ENCODE results near the gene AKR1B1. TPM values are rescaled to one million over a fixed set of nuclear protein-coding genes. Genes with fewer than 3 reads are reported as not detected.

Gene AKR1B1
- total RNA-seq (ENCODE audit: unreplicated experiment), result 99.6 TPM
- long read RNA-seq, transcript AKR1B1-201 (10 exons, 1,409 nt), result major isoform, 108 of 115 reads
- long read RNA-seq, partial matches to known transcripts, result 2 of 115 reads
- long read RNA-seq, other reads (novel, unspliced or antisense), result 4 of 115 reads

DNA sequence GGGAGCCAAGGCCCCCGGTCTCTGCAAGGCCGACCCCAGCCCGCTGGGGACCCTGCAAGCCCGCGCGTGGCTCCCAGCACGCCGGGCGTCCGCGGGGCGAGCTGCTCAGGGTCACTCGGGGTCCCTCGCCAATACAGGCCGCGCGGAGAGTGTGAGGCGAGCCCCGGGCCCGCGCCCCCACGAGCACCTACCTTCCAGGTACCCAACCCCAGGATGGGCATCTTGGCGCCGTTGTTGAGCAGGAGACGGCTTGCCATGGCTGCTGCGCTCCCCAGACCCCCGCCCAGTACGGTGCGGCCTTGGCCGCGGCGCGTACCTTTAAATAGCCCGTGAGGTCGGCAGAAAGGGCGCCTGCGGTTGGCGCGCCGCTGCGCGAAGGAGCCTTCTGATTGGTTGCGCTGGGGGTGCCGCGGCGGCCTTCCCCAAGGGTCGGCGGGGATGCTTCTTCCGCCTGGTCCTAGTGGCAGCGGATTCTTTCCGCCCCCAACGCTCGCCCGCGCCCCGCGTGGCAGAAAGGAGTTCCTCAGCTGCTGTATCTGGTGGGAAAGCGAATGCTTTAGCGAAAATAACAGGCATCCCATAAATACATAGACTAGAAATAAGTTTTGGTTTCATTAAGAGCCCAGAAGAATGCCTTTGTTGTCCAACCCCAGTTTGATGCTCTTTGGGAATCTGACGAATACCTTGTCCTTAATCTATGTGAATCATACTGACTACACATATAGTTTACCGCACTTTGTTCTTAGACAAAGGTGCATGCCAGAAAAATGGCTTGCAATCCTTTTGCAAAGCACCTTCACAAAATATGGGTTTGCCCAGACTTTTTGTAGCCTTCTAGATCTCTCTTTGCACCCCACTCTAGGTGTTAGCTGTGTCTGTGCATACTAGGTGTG lies at the start of gene AKR1B1:
Gene AKR1B1, minus strand, starts transcription at position 295 of the 893 bp plus-strand sequence. Its CDS starts 38 bp downstream, at position 257.
- H3K4me1 Mint-ChIP-seq (ENCODE audit: low read depth, unreplicated experiment), result peaks cover 6% of the 10 kb centered on the region
- TF ChIP-seq, protein P1, sequence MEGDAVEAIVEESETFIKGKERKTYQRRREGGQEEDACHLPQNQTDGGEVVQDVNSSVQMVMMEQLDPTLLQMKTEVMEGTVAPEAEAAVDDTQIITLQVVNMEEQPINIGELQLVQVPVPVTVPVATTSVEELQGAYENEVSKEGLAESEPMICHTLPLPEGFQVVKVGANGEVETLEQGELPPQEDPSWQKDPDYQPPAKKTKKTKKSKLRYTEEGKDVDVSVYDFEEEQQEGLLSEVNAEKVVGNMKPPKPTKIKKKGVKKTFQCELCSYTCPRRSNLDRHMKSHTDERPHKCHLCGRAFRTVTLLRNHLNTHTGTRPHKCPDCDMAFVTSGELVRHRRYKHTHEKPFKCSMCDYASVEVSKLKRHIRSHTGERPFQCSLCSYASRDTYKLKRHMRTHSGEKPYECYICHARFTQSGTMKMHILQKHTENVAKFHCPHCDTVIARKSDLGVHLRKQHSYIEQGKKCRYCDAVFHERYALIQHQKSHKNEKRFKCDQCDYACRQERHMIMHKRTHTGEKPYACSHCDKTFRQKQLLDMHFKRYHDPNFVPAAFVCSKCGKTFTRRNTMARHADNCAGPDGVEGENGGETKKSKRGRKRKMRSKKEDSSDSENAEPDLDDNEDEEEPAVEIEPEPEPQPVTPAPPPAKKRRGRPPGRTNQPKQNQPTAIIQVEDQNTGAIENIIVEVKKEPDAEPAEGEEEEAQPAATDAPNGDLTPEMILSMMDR (IDR thresholded peaks at IDR 0.05; ENCODE audit: partially characterized antibody, unreplicated experiment), result peak; percentile 27
- DNase-seq, result peak; percentile 96
- peak within 1 kb of the TSS; percentile 9 for H3K27ac Mint-ChIP-seq (ENCODE audit: unreplicated experiment)
- H3K36me3 Mint-ChIP-seq (ENCODE audit: unreplicated experiment), result peaks cover 2% of the 10 kb centered on the region
- H3K4me3 Mint-ChIP-seq (ENCODE audit: unreplicated experiment), result peak within 1 kb of the TSS; percentile 86
- H3K27me3 Mint-ChIP-seq (ENCODE audit: unreplicated experiment), result no peaks in the 10 kb centered on the region
- peaks cover 5% of the 10 kb centered on the region for H3K9me3 Mint-ChIP-seq (ENCODE audit: unreplicated experiment)

DNA sequence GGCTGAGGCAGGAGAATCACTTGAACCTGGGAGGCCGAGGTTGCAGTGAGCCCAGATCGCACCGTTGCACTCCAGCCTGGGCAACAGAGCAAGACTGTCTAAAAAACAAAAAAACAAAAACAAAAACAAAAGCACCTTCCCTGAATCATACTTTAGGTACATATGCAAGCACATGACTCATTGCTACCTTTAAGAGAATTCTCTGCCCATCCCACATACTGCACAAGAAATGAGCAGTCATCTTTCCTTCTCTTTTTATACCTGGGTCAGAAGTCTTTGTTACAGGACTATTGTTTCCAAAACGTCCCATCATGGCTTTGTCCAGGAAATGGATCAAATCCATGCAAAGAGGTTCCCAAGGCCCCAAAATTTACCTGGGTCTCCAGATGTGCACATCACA lies 47.0 kb upstream of the AKR1B1 start:
- H3K36me3 Mint-ChIP-seq (ENCODE audit: unreplicated experiment), result no peaks in the 10 kb centered on the region
- no peak for DNase-seq
- no peak overlapping the region for H3K4me3 Mint-ChIP-seq (ENCODE audit: unreplicated experiment)
- no peak overlapping the region for H3K27ac Mint-ChIP-seq (ENCODE audit: unreplicated experiment)
- TF ChIP-seq, protein P1 (IDR thresholded peaks at IDR 0.05; ENCODE audit: partially characterized antibody, unreplicated experiment), result no peak
- H3K9me3 Mint-ChIP-seq (ENCODE audit: unreplicated experiment), result no peaks in the 10 kb centered on the region
- no peaks in the 10 kb centered on the region for H3K27me3 Mint-ChIP-seq (ENCODE audit: unreplicated experiment)
- no peaks in the 10 kb centered on the region for H3K4me1 Mint-ChIP-seq (ENCODE audit: low read depth, unreplicated experiment)

DNA sequence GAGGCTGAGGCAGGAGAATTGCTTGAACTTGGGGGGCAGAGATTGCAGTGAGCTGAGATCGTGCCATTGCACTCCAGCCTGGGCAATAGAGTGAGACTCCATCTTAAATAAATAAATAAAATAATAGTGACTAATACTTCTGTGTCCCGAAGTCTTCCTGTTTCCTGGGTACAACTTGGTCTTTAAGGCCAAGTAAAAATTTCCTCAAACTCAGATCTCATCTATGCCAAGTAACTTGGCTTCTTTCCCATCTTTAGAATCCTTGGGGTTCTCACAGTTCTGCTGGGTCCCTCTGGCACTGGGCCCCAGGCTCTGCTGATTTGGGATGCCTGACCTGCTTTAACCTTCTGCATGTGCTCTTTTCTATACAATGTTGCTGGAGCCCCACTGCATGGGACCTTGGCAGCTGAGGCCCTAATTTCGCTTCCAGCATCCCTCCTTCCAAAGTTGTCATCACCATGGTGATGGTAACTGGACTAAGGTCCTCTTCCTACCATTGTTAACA lies 45.8 kb upstream of the AKR1B1 start:
- TF ChIP-seq, protein P1 (IDR thresholded peaks at IDR 0.05; ENCODE audit: partially characterized antibody, unreplicated experiment), result no peak
- Mint-ChIP-seq H3K36me3 (ENCODE audit: unreplicated experiment) (no peaks in the 10 kb centered on the region), H3K27me3 (ENCODE audit: unreplicated experiment) (no peaks in the 10 kb centered on the region), H3K4me1 (ENCODE audit: low read depth, unreplicated experiment) (no peaks in the 10 kb centered on the region), H3K4me3 (ENCODE audit: unreplicated experiment) (no peak overlapping the region), H3K27ac (ENCODE audit: unreplicated experiment) (no peak overlapping the region), H3K9me3 (ENCODE audit: unreplicated experiment) (no peaks in the 10 kb centered on the region)
- no peak for DNase-seq

DNA sequence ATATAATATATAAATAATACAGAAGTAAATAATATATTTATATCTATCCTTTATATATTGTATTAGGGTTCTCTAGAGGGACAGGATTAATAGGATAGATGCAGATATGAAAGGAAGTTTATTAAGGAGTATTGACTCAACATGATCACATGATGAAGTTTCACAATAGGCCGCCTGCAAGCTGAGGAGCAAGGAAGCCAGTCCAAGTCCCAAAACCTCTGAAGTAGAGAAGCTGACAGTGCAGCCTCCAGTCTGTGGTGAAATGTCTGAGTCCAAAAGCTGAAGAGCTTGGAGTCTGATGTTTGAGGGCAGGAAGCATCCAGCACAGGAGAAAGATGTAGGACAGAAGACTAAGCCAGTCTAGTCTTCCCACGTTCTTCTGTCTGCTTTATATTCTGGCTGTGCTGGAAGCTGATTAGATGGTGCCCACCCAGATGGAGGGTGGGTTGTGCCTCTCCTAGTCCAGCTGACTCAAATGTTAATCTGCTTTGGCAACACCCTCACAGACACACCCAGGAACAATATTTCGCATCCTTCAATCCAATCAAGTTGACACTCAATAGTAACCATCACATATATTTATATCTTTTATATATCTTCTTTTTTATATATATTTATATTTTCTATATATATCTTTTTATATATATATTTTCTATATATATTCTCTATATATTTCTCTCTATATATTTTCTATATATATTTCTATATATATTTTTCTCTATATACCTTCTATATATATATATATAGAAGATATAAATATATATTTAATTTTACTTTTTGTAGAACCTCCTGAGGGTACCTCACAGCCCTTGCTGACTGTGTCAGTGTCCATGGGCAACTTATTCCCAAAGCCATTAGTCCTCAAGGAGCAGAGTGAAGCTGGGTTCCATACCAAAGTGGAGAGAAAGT lies 43.8 kb upstream of the AKR1B1 start:
- no peaks in the 10 kb centered on the region for H3K27me3 Mint-ChIP-seq (ENCODE audit: unreplicated experiment)
- H3K4me3 Mint-ChIP-seq (ENCODE audit: unreplicated experiment), result no peak overlapping the region
- TF ChIP-seq, protein P1 (IDR thresholded peaks at IDR 0.05; ENCODE audit: partially characterized antibody, unreplicated experiment), result no peak
- no peaks in the 10 kb centered on the region for H3K9me3 Mint-ChIP-seq (ENCODE audit: unreplicated experiment)
- no peak for DNase-seq
- no peaks in the 10 kb centered on the region for H3K36me3 Mint-ChIP-seq (ENCODE audit: unreplicated experiment)
- H3K4me1 Mint-ChIP-seq (ENCODE audit: low read depth, unreplicated experiment), result no peaks in the 10 kb centered on the region
- no peak overlapping the region for H3K27ac Mint-ChIP-seq (ENCODE audit: unreplicated experiment)
